KOPT-K1 (cell line): Measurements from ENCODE around the gene UMAD1.
"Not testable (repeated sequence)": the region's sequence is repeated elsewhere in the genome, so short reads cannot be mapped to it uniquely, and the experiment has no call there.

Experiments used
- H3K27ac ChIP-seq: fragments of 200-600 bp; sonication (generic); 2 replicates; pipeline ENCODE4 v1.5.1; 2016; ENCODE audit warnings: antibody characterized with exemption, mild to moderate bottlenecking, low read depth, low read length; ENCODE audit not compliant: poor library complexity, severe bottlenecking
- H3K36me3 ChIP-seq: fragments of 200-600 bp; sonication (generic); 2 replicates; pipeline ENCODE4 v1.5.1; 2017; ENCODE audit warnings: antibody characterized with exemption, mild to moderate bottlenecking, low read length, moderate library complexity; ENCODE audit not compliant: insufficient read depth
- H3K9me3 ChIP-seq: fragments of 200-600 bp; sonication (generic); 2 replicates; pipeline ENCODE4 v1.5.1; 2017; ENCODE audit warnings: antibody characterized with exemption, low read length, mild to moderate bottlenecking; ENCODE audit not compliant: insufficient read depth, poor library complexity, severe bottlenecking

The UMAD1 gene

DNA sequence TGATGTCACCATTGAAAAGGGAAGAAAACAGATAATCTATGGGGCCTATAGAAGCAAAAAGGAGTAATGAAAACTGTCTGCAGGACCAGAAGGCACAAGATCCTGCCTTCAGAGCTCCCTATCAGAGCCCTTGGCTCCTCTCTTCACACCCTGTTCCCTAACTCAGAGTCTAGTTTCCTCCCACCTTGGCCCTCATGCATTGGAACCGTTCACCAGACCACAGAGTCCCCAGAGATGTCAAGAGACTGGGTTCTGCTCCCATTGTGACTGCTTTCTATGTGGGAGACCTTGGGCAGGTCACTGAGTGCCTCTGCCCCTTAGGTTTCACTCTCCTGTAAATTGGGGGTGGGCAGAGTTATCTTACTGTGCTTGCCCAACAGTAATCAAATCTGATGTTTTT lies 158.0 kb downstream of the UMAD1 start:
- no peak overlapping the region for H3K27ac ChIP-seq
- peaks cover 5% of the 10 kb centered on the region; the same call in 1 of the 2 replicates for H3K36me3 ChIP-seq
- H3K9me3 ChIP-seq = peaks cover 9% of the 10 kb centered on the region

DNA sequence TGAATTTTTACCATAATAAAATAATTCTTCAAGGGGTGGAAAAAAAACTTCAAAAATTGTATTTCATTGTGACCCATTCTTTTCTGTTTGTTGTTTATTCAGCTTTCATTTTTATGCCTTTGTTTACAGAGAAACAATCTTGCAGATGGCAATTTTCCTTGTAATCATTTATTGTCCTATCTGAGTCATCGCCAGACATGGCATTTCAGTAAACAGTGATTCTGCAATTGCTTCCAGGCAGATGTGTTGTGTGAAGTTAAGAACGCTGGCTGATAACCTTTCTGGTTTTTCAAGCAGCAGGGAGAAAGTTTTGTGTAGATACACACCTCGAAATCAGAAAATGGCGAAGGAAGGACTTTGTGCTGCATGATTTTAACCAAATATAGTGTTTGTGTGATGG lies 158.6 kb downstream of the UMAD1 start:
- no peak overlapping the region for H3K27ac ChIP-seq
- peaks cover 9% of the 10 kb centered on the region for H3K9me3 ChIP-seq
- peaks cover 5% of the 10 kb centered on the region; the same call in 1 of the 2 replicates for H3K36me3 ChIP-seq

DNA sequence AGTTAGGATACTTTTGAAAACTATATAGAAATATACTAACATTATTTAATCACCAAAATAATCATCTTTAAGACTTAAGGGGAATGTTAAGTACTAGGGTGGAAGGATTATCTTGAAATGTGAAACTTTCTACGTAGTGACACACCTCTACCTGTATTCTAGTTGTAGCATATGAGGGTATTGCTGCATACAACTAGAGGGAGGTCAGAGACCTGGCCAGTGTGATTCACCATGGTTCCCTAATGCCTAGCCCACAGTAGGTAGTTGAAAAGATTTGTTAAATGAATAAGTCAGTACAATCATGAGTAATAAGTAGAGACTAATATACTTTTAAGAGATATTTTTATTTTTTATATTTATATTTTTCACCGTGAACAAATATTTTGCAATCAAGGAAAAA lies 162.0 kb downstream of the UMAD1 start:
- Histone ChIP-seq H3K36me3 (no peaks in the 10 kb centered on the region), H3K9me3 (no peaks in the 10 kb centered on the region), H3K27ac (no peak overlapping the region)

DNA sequence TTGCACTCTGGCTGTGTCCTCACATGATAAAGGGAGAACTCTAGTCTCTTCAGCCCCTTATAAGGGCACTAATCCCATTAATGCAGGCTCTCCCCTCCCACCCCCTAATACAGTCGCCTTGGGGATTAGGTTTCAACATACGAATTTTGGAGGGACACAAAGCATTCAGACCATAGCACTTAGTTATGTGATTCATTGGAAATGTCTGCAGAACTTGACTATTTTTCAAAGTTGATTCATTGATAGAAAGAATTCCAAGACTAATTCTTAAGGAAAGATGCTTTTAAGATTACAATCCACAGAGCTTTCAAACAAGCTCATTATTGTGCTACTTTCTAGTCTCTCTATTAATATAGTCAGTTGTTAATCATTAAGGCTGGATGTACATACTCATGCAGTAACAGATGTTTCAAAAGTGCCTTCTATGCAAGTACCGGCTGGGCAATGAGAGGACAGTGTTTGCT lies 163.2 kb downstream of the UMAD1 start:
- Histone ChIP-seq H3K36me3 (no peaks in the 10 kb centered on the region), H3K9me3 (no peaks in the 10 kb centered on the region), H3K27ac (no peak overlapping the region)

DNA sequence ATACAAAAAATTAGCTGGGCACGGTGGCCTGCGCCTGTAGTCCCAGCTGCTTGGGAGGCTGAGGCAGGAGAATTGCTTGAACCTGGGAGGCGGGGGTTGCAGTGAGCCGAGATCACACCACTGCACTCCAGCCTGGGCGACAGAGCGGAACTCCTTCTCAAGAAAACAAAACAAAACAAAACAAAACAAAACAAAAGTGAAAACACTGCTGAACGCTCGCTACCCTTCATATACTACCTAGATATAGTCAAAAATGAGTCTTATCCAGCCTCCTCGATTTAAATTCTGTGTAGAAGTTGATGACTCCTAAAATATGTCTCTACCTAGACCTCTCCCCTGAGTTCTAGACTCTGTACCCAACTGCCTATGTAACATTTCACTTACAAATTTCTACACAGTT lies 164.3 kb downstream of the UMAD1 start:
- H3K36me3 ChIP-seq, H3K9me3 ChIP-seq, H3K27ac ChIP-seq: not testable (repeated sequence)

DNA sequence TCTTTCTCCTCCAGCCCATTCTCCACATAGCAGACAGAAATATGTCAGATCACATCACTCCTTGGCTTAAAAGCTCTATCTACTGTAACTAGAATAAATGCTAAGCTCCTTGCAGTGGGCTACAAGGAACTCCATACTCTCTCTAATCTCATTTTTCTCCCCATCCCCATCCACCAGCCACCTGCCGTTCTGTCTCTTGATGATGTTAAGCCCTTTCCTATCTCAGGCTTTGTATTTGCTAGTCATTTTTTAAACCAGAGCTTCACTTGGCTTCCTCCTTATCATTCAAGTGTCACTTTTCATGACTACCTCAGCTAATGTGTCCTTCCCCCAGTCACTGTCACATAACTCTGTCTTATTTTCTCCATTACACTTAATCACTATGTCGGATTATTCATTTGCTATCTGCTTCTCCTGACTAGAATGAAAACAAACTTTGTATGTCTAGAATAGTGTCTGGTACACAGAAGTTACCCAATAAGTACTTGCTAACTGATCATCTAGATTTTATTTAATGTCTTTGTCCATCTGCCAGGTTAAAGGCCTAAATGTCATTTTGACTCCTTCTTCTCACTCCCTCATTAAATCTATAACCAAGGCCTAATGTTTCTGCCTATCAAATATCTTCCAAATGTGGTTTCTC lies 165.1 kb downstream of the UMAD1 start:
- Histone ChIP-seq H3K9me3 (no peaks in the 10 kb centered on the region), H3K27ac (no peak overlapping the region), H3K36me3 (no peaks in the 10 kb centered on the region)

DNA sequence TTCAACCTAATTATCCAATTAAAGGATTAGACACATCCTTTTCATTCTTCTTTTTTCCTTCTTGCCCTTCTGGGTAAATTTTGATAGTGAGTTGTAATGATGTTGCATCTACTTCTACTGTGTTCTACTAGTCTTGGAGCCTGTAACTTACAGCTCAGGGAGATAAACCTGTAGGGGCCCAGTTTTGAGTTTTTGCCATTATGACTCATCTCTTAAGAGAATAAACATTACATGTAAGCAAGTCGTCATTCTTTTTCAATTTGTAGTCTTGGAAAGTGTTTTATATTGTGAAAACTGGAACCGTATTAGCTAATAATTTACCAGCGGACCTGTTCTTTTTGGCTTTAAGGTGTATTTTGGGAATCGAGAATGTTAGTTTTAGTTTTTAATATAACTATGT lies 167.6 kb downstream of the UMAD1 start:
- no peaks in the 10 kb centered on the region for H3K9me3 ChIP-seq
- H3K27ac ChIP-seq = no peak overlapping the region
- no peaks in the 10 kb centered on the region for H3K36me3 ChIP-seq

DNA sequence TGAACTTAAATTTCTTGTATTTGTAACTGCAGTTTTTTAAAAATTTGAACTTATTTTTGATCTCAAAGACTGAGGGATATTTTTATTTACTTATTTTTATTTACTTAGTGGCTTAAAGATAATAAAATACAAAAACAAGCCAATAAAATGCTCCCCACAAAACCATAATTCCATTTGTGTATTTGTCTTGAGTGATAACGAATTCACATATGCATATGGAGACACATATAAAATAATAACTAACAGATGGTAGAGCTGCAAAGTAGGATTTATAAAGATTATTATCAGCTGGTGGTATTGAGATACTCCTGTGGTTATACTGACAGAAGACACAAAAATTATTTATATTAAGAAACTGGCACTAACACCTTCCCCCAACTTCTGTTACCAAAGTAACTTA lies 168.1 kb downstream of the UMAD1 start:
- no peak overlapping the region for H3K27ac ChIP-seq
- H3K9me3 ChIP-seq = no peaks in the 10 kb centered on the region
- no peaks in the 10 kb centered on the region for H3K36me3 ChIP-seq

DNA sequence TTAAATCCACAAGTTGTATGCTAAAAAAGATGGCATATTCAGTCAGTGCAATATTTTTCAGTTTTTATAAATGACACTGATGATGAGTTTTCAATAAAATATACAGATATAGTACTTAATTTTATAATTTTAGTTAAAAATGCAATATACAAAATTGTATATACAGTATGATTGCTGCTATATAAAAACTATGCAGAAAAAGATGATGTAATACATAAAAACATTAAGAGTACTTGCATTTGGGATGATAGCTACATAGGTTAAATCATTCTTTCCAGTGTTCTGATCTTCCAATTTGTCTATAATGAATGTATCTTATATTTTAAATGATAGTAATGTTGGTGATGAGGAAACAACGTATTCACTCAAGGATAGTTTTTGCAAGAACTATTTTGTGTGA lies 169.8 kb downstream of the UMAD1 start:
- no peak overlapping the region for H3K27ac ChIP-seq
- H3K9me3 ChIP-seq = peaks cover 7% of the 10 kb centered on the region
- no peaks in the 10 kb centered on the region for H3K36me3 ChIP-seq

DNA sequence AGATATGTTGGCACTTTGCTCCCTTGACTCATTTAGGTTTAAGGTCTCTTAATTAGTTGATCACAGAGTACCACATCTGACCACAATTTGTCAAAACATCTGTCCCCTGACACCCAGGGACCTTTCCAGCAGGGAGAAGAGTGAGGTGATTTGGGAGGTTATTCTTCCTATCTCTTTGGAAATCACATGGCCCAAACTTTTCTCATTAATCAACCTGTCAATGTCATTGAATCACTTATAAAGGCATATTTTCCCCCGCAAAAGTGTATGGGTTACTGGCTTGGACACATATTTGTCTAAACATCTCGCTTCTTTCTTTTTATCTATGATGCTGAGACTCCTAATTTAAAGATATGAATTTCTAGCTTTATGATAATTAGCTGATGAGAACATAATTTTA lies 170.3 kb downstream of the UMAD1 start:
- H3K9me3 ChIP-seq = peaks cover 7% of the 10 kb centered on the region
- no peaks in the 10 kb centered on the region for H3K36me3 ChIP-seq
- H3K27ac ChIP-seq = no peak overlapping the region

DNA sequence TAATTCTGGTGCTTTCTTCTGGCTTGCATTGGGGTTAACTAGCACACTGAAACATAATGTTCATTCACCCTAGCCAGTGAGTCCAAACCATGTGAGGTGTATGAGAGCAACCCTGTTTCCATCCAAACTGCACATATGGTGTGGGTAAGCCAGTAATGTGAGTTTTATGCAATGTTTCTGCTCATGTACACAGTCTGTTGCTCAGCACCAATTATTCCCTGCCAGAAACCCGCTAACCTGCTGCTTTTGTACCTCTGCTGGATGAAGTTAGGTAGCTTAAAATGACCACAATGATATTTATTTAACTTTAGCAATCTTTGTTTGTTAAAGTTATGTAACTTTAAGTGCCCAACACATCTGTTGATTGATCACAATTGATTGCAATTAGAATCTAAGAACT lies 171.6 kb downstream of the UMAD1 start:
- peaks cover 7% of the 10 kb centered on the region for H3K9me3 ChIP-seq
- no peaks in the 10 kb centered on the region for H3K36me3 ChIP-seq
- no peak overlapping the region for H3K27ac ChIP-seq

DNA sequence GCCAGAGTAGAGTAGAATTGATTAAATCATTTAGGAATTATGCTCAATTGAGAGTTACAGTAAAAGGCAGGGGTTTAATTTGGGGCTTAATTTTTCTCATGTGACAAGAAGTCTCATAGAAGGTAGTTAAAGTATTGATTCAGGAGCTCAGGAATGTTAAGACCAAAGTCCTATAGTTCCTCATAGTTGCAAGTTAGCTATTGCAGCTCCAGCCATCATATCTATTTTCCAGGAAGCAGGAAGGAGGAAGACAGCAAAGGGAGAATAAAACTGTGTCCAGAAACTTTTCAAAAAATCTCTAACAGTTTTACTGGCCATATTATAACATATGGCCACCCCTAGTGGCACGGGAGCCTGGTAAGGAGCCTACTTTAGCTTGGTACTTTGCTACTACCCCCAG lies 174.8 kb downstream of the UMAD1 start:
- Histone ChIP-seq H3K9me3 (peaks cover 7% of the 10 kb centered on the region), H3K36me3 (no peaks in the 10 kb centered on the region), H3K27ac (peak overlapping the region; percentile 12)

DNA sequence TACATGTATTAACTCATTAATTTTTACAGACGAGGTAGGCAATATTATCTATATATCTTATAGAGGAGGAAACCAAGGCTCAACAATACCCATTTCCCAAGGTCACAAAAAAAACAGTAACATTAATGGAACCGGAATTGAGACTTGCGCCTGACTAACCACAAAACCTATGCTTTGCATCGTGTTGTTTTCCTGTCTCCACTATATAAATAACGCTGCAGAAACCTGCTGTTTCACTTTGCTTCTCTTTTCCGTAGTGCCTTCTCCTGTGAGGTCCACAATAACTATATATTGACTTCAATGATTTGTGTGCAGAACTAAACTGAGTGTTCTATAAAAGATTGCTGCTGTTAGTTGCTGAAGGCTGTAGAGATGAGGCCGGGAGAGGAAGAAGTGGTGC lies 175.5 kb downstream of the UMAD1 start:
- peaks cover 7% of the 10 kb centered on the region for H3K9me3 ChIP-seq
- H3K27ac ChIP-seq = peak overlapping the region; percentile 38
- no peaks in the 10 kb centered on the region for H3K36me3 ChIP-seq

DNA sequence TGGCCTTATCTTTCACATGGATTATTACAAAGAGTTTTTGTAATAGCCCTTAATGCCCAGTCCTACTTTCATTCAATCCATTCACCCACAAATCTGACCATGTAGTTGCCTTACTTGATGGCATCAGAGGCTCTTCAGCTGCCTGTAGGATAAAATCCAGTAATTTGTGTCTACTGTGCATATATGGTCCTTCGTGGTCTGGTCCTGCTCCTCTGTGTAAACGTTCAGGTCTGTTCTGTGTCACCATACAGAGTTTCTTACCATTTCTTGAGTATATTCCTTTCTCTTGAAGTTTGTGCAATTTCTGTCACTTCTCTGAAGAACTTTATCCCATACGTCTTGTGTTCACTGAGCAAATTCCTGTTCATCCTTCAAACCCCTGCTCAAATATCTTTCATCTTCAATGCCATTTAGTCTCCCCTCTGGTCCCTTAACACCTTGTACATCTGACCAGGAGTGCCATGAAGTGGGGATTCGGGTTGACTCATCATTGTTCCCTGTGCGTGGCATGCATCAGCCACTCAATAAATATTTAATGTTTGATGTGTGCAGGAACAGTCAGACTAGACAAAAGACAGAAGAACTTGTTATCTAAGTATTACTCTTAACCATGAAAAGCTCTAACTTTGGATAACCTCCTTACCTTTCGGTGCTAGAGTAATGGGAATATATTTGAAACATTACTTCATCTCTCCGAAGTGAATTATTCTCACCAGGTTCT lies 176.4 kb downstream of the UMAD1 start:
- Histone ChIP-seq H3K36me3 (no peaks in the 10 kb centered on the region), H3K27ac (no peak overlapping the region), H3K9me3 (peaks cover 7% of the 10 kb centered on the region)

DNA sequence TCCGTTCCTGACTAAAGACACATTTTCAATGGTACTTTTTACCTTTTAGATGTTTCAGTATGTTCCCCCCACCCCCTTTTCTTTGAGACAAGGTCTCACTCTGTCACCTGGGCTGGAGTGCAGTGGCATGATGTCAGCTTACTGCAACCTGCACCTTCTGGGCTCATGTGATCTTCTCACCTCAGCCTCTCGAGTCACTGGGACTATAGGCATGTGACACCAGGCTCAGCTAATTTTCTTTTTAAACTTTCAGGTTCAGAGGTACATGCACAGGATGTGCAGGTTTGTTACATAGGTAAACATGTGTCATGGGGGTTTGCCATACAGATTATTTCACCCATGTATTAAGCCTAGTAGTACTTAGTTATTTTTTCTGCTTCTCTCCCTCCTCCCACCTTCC lies 177.2 kb downstream of the UMAD1 start:
- H3K27ac ChIP-seq = no peak overlapping the region
- no peaks in the 10 kb centered on the region for H3K36me3 ChIP-seq
- H3K9me3 ChIP-seq = peaks cover 7% of the 10 kb centered on the region

DNA sequence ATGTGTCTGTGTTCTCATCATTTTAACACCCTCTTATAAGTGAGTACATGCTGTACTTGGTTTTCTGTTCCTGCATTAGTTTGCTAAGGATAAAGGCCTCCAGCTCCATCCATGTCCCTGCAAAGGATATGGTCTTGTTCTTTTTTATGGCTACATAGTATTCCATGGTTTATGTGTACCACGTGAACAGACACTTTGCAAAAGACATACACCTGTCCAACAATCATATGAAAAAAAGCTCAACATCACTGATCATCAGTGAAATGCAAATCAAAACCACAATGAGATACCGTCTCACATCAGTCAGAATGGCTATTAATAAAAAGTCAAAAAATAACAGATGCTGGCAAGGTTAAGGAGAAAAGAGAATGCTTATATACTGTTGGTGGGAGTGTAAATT lies 177.6 kb downstream of the UMAD1 start:
- not testable (repeated sequence) for H3K9me3 ChIP-seq, H3K36me3 ChIP-seq, H3K27ac ChIP-seq
